Uterus (tissue), 2 donors: ENCODE measurements around the gene DAPK2.

Experiments
- CTCF ChIP-seq, 4 experiments: fragments of 200-600 bp in 2 of 4; fragments of 450-650 bp in 2 of 4; sonication (generic) in 2 of 4; IDR thresholded peaks; one replicate each; pipeline ENCODE4 v1.5.1; 2016 to 2019; ENCODE audit warnings: antibody characterized with exemption in 4 of 4, mild to moderate bottlenecking in 2 of 4, moderate library complexity in 1 of 4
- POLR2A ChIP-seq, 2 donors: fragments of 450-650 bp; IDR thresholded peaks; one replicate each; pipeline ENCODE4 v1.6.1; 2016; ENCODE audit warnings: antibody characterized with exemption in 2 of 2, mild to moderate bottlenecking in 1 of 2, moderate library complexity in 1 of 2

DNA sequence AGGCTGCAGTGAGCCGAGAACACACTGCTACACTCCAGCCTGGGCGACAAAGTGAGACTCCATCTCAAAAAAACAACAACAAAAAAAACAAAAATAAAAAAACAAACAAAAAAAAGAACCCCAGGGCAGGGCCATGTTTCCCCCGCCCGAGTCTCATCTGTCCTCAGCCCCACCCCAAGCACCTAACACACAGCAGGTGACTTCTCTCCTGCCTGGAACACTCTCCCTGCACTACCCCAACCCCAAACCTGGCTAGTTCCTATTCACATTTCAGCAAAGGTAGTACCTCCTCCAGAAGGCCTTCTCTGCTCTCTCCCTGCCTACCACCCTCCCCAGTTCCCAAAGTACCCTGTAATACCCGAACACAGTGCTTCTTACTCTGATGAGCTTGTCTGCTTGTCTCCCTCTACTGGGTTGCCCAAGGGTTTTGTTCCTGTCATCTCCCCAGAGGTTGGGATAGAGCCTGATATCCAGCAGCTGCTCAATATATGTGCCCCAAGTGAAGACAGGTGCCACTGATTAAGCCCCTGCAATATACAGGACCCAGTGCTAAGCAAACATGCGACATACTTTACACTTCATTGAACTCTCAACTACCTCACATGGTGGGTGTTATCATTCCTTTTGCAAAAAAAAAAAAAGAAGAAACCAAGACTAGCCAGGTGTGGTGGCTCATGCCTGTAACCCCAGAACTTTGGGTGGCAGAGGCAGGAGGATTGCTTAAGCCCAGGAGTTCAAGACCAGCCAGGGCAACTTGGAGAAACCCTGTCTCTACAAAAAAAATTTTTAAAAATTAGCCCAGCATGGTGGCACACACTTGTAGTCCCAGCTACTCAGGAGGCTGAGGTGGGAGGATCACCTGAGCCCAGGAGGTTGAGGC, 103.6 kb downstream of the DAPK2 start:
- no peak for TF ChIP-seq CTCF (IDR thresholded peaks at IDR 0.05)
- no peak for TF ChIP-seq POLR2A (IDR thresholded peaks at IDR 0.05)
